ENCODE data around the gene NCSTN. TPM values are rescaled to one million over a fixed set of nuclear protein-coding genes. Genes with fewer than 3 reads are reported as not detected.

The NCSTN gene
- total and polyA plus RNA-seq, 2 of the 13 experiments (the other 11 are each of a cell fraction or from before 2014, with no cell fraction given) = 44.2 to 247 TPM

- TF ChIP-seq IKZF5 (CRISPR knock-in tag; IDR thresholded peaks at IDR 0.05) (no peak), NR2F6 (IDR thresholded peaks at IDR 0.05) (no peak), NR2F6 (CRISPR knock-in tag; IDR thresholded peaks at IDR 0.05) (no peak), ZBTB21 (CRISPR knock-in tag; IDR thresholded peaks at IDR 0.05) (no peak), MTF2 (CRISPR knock-in tag; IDR thresholded peaks at IDR 0.05; ENCODE audit: borderline replicate concordance) (no peak), ZBTB42 (CRISPR knock-in tag; IDR thresholded peaks at IDR 0.05) (no peak), NFIB (CRISPR knock-in tag; IDR thresholded peaks at IDR 0.05; ENCODE audit: borderline replicate concordance) (no peak), KLF16 (CRISPR knock-in tag; IDR thresholded peaks at IDR 0.05) (no peak)
- TF ChIP-seq, protein P1, sequence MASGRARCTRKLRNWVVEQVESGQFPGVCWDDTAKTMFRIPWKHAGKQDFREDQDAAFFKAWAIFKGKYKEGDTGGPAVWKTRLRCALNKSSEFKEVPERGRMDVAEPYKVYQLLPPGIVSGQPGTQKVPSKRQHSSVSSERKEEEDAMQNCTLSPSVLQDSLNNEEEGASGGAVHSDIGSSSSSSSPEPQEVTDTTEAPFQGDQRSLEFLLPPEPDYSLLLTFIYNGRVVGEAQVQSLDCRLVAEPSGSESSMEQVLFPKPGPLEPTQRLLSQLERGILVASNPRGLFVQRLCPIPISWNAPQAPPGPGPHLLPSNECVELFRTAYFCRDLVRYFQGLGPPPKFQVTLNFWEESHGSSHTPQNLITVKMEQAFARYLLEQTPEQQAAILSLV (CRISPR knock-in tag; IDR thresholded peaks at IDR 0.05; ENCODE audit: borderline replicate concordance) = no peak
These were observed 28.1 kb downstream of the NCSTN start (continued) for GRCh38 chr1:160371346-160371631.

DNA sequence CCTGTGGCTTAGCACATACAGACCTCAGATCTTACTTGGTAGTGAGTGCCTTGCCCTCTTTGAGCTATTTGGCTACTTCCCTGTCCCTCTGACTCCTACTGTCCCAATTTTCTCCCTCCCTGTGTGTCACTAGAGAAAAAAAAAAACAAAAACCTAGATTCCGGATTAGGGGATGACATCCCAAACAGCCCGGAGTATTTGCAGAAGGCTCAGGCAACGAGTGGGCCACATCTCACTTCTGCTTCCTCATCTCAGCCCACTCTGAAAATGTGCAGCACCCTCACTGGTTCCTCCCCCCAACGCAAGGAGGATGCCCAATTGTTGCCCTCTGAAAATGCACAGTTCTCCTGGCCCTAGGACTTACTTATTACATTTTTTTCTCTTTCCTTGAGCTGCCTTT lies 28.6 kb downstream of the NCSTN start:
- Histone ChIP-seq H3K36me3 (replicated peaks in 1 of 2; ENCODE audit: control insufficient read depth in 1 of 2, insufficient read depth in 2 of 2, low read length in 2 of 2) (no peaks in the 10 kb centered on the region), H2AFZ (ENCODE audit: low read length) (no peak overlapping the region), H3K9ac (ENCODE audit: insufficient read depth, low read depth, low read length) (no peak overlapping the region), H3K9me3 (ENCODE audit: low read length) (no peaks in the 10 kb centered on the region), H3K79me2 (ENCODE audit: insufficient read depth, low read length) (no peaks in the 10 kb centered on the region), H3K27ac (ENCODE audit: extremely low read length, insufficient read depth, low read length) (no peak overlapping the region), H3K4me1 (ENCODE audit: insufficient read depth, low read length) (peaks cover 17% of the 10 kb centered on the region), H4K20me1 (ENCODE audit: insufficient read depth, low read length) (no peaks in the 10 kb centered on the region), H3K4me3 (replicated peaks in 1 of 3; ENCODE audit: insufficient read depth in 1 of 3, low read depth in 2 of 3, low read length in 3 of 3) (no peak overlapping the region), H3K27me3 (ENCODE audit: control insufficient read depth in 1 of 2, insufficient read depth in 2 of 2, low read length in 2 of 2) (no peaks in the 10 kb centered on the region; a peak in 2 of 5 replicates), H3K4me2 (ENCODE audit: low read depth, low read length) (no peak overlapping the region)
- ChIA-PET POLR2A (no interaction called here), CTCF (ENCODE audit: low intra/inter-chr PET ratio, low total read pairs) (no interaction called here)
- FAIRE-seq (no peak), ATAC-seq (no peak), DNase-seq (ENCODE audit: low spot score) (no peak)
- intact Hi-C loops (cut with micrococcal nuclease; ENCODE audit: unreplicated experiment) (loop anchor here (10.0 kb wide), 1 partner anchor 177 kb away; the partner anchor contains the start of gene CASQ1), in situ Hi-C loops (cut with HindIII; ENCODE audit: extremely low pct_ligation_motif_present, low pct_unique_long_range_greater_than_20kb) (no loop called here)
- TF ChIP-seq ZFP36 (IDR thresholded peaks at IDR 0.05; ENCODE audit: borderline replicate concordance, low read depth, low read length, partially characterized antibody) (no peak), TIGD3 (CRISPR knock-in tag; IDR thresholded peaks at IDR 0.05; ENCODE audit: borderline replicate concordance) (no peak), ZNF607 (CRISPR knock-in tag; IDR thresholded peaks at IDR 0.05; ENCODE audit: borderline replicate concordance) (no peak), ZNF44 (CRISPR knock-in tag; IDR thresholded peaks at IDR 0.05) (no peak), SMARCC2 (IDR thresholded peaks at IDR 0.05) (no peak), ZNF724P (CRISPR knock-in tag; IDR thresholded peaks at IDR 0.05; ENCODE audit: borderline replicate concordance) (no peak), GZF1 (CRISPR knock-in tag; IDR thresholded peaks at IDR 0.05) (no peak), NKX3-1 (CRISPR knock-in tag; IDR thresholded peaks at IDR 0.05) (no peak), ZNF775 (CRISPR knock-in tag; IDR thresholded peaks at IDR 0.05; ENCODE audit: borderline replicate concordance) (no peak), HNF4A (CRISPR knock-in tag; IDR thresholded peaks at IDR 0.05) (no peak)
- 58% methylated on average over 4 of the region's 4 CpGs for WGBS (ENCODE audit: low lambda C conversion rate)
- BruUV-seq (replicated peaks) = no TSS peak

Measured in HepG2 (cell line).